Activated CD8-positive, alpha-beta memory T cell treated with anti-CD3 and anti-CD28 coated beads, Interleukin-2, amount 10 ng/mL, durations not matched to agents 7 days and 5 days (primary cell): ENCODE results near the gene EPB41L3. TPM values are rescaled to one million over a fixed set of nuclear protein-coding genes. Genes with fewer than 3 reads are reported as not detected.

Source experiments
- ATAC-seq: fragments of 150-1000 bp; cut with Tn5 transposase; one replicate; pipeline ENCODE4 v1.10.0; 2021; ENCODE audit warnings: moderate library complexity
- CTCF ChIA-PET: fragments of 350-600 bp; sonication (Branson Sonifier 250); formaldehyde crosslinking; loops from one replicate; lab custom pipeline; 2021; ENCODE audit warnings: antibody characterized with exemption; lab: Charles Lee
- DNase-seq: peaks from one replicate; pipeline ENCODE4 v3.0.0-alpha.2; 2020
- H3K27ac Mint-ChIP-seq: one replicate; pipeline ENCODE4 v1.8.0; 2021; ENCODE audit warnings: mild to moderate bottlenecking, mixed read lengths
- H3K27me3 Mint-ChIP-seq: one replicate; pipeline ENCODE4 v1.8.0; 2021; ENCODE audit warnings: mixed read lengths
- H3K36me3 Mint-ChIP-seq: one replicate; pipeline ENCODE4 v1.8.0; 2021; ENCODE audit warnings: mild to moderate bottlenecking, mixed read lengths
- H3K4me1 Mint-ChIP-seq: one replicate; pipeline ENCODE4 v1.8.0; 2021; ENCODE audit warnings: mixed read lengths
- H3K4me3 Mint-ChIP-seq: one replicate; pipeline ENCODE4 v1.8.0; 2021; ENCODE audit warnings: mild to moderate bottlenecking, moderate library complexity, mixed read lengths
- H3K9me3 Mint-ChIP-seq: one replicate; pipeline ENCODE4 v1.8.0; 2022; ENCODE audit warnings: low read depth, mixed read lengths
- total RNA-seq, 2 experiments: library from RNA; stranded (reverse); gene quantifications; one replicate each; pipeline ENCODE4 v1.2.3, GENCODE V29; 2021

EPB41L3 gene
- total RNA-seq, 2 experiments from 2014 or later = 0.45 TPM; not detected in 1

DNA sequence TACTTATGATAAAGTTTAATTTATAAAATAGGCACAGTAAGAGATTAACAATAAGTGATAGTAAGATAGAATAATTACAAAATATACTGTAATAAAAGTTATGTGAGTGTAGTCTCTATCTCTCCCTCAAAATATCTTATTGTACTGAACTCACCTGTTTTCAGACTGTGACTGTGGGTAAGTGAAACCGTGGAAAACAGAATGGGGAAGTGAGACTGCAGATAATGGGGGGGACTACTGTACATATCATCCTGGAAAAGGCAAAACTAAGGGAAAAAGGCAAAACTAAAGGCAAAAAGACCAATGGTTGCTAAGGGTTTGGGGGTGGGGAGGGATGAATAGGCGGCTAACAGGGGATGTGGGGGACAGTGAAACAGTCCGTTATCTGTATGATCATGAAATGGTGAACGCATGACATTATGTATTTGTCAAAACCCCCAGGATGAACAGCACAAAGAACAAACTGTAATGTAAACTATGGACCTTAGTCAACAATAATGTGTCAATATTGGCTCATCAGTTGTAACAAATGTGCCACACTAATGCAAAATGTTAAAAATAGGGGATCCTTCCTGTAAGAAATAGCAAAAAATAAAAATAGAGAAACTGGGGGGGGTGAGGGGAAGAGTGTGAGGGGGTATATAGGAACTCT lies 93.8 kb downstream of the EPB41L3 start:
- H3K27me3 Mint-ChIP-seq = peaks cover 2% of the 10 kb centered on the region
- no peak overlapping the region for H3K27ac Mint-ChIP-seq
- ATAC-seq = no peak
- CTCF ChIA-PET = no interaction called here
- no peak for DNase-seq
- no peaks in the 10 kb centered on the region for H3K9me3 Mint-ChIP-seq
- no peaks in the 10 kb centered on the region for H3K4me1 Mint-ChIP-seq
- no peak overlapping the region for H3K4me3 Mint-ChIP-seq
- H3K36me3 Mint-ChIP-seq = no peaks in the 10 kb centered on the region

DNA sequence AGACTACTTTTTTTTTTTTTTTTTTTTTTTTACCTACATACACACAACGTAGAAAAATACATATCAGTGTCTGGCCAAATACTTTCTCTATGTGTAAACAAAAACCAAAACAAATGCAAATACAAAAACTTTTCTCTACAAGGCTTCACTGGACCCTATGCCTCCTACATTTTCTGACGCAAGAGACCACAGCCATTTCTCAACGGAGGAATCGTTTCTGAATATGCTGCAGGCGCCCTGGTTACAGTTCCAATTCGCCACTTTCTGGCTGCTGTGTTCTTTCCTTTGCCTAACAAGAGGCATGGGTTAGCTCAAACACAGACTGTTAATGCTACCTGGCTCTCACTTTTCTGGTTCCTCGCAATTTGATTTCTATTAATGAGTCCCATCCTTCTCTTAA lies 96.4 kb downstream of the EPB41L3 start:
- CTCF ChIA-PET = no interaction called here
- Mint-ChIP-seq H3K36me3 (no peaks in the 10 kb centered on the region), H3K4me3 (no peak overlapping the region), H3K27ac (no peak overlapping the region), H3K27me3 (peaks cover 4% of the 10 kb centered on the region), H3K9me3 (no peaks in the 10 kb centered on the region), H3K4me1 (no peaks in the 10 kb centered on the region)
- no peak for ATAC-seq
- no peak for DNase-seq

DNA sequence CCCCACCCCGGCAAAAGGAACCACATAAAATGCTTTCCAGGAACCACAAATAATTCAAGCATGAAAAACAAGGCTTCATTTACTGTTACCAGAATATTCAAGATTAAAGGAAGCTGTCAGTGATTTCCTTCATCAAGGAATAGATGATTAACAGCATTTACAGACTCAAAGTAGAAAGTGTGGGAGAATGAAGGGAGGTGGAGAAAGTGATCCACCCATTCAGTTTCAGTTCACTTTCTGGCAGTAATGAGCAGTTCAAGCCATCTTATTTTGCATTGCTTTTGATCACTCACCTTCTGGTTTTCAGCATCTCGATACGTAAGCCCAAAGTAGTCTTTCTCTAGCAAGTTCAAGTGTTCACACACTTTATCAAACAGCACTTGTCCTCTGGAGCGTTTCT lies 99.0 kb downstream of the EPB41L3 start:
- ATAC-seq (no peak), DNase-seq (no peak)
- no peak overlapping the region for H3K4me3 Mint-ChIP-seq
- no peaks in the 10 kb centered on the region for H3K4me1 Mint-ChIP-seq
- no peak overlapping the region for H3K27ac Mint-ChIP-seq
- H3K36me3 Mint-ChIP-seq = no peaks in the 10 kb centered on the region
- CTCF ChIA-PET = no interaction called here
- H3K9me3 Mint-ChIP-seq = no peaks in the 10 kb centered on the region
- peaks cover 4% of the 10 kb centered on the region for H3K27me3 Mint-ChIP-seq

GRCh38 chr18:5444269-5444668 lies 99.5 kb downstream of the EPB41L3 start:
- H3K4me1 Mint-ChIP-seq = no peaks in the 10 kb centered on the region
- no peak overlapping the region for H3K27ac Mint-ChIP-seq
- H3K9me3 Mint-ChIP-seq = no peaks in the 10 kb centered on the region
- H3K4me3 Mint-ChIP-seq = no peak overlapping the region
- DNase-seq (no peak), ATAC-seq (no peak)
- CTCF ChIA-PET = no interaction called here
- H3K36me3 Mint-ChIP-seq = no peaks in the 10 kb centered on the region
- H3K27me3 Mint-ChIP-seq = peaks cover 4% of the 10 kb centered on the region

GRCh38 chr18:5439986-5440696 lies 103.7 kb downstream of the EPB41L3 start:
- peaks cover 4% of the 10 kb centered on the region for H3K27me3 Mint-ChIP-seq
- no peak for DNase-seq
- no peak for ATAC-seq
- CTCF ChIA-PET = no interaction called here
- no peaks in the 10 kb centered on the region for H3K4me1 Mint-ChIP-seq
- no peaks in the 10 kb centered on the region for H3K9me3 Mint-ChIP-seq
- no peak overlapping the region for H3K4me3 Mint-ChIP-seq
- no peak overlapping the region for H3K27ac Mint-ChIP-seq
- no peaks in the 10 kb centered on the region for H3K36me3 Mint-ChIP-seq

GRCh38 chr18:5434425-5434824 lies 109.4 kb downstream of the EPB41L3 start:
- H3K4me3 Mint-ChIP-seq = no peak overlapping the region
- H3K27ac Mint-ChIP-seq = no peak overlapping the region
- no peak for DNase-seq
- H3K27me3 Mint-ChIP-seq = no peaks in the 10 kb centered on the region
- CTCF ChIA-PET = no interaction called here
- H3K36me3 Mint-ChIP-seq = no peaks in the 10 kb centered on the region
- H3K4me1 Mint-ChIP-seq = no peaks in the 10 kb centered on the region
- H3K9me3 Mint-ChIP-seq = no peaks in the 10 kb centered on the region
- no peak for ATAC-seq

DNA sequence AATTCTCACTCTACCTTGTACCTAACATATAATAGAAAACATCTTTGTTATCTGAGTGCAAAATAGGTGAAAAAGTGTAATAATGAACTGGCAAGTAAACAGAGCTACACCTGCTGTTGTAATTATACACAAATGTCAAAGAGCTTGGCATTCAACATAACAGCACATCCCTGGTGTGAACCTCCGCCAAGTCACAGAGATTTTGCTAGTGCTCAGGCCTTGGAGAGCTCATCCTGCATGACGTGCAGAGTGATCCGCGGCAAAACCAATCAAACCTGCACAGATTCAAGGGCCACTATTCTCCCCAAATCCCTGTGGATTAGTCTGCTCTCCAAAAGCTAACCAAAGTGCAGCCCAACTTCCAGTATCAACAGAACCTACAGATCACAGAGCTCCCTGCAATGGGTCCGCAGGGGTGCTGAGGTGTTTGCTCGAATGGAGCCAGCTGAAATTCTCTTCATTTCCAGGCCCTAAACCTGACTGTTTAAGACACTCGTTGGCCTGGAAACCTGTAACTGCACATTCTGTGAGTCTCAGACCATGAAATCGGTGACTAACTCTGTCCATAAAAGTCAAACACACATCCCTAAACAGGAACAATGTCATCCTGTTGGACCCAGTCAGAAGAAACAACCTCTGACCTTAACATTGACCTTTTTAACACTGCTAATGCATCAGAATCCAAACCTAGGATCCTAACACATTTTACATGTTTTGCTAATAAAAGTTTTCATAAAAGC lies 111.8 kb downstream of the EPB41L3 start:
- no peaks in the 10 kb centered on the region for H3K27me3 Mint-ChIP-seq
- ATAC-seq = no peak
- CTCF ChIA-PET = no interaction called here
- H3K4me3 Mint-ChIP-seq = no peak overlapping the region
- no peak overlapping the region for H3K27ac Mint-ChIP-seq
- DNase-seq = no peak
- H3K36me3 Mint-ChIP-seq = no peaks in the 10 kb centered on the region
- H3K4me1 Mint-ChIP-seq = no peaks in the 10 kb centered on the region
- no peaks in the 10 kb centered on the region for H3K9me3 Mint-ChIP-seq

DNA sequence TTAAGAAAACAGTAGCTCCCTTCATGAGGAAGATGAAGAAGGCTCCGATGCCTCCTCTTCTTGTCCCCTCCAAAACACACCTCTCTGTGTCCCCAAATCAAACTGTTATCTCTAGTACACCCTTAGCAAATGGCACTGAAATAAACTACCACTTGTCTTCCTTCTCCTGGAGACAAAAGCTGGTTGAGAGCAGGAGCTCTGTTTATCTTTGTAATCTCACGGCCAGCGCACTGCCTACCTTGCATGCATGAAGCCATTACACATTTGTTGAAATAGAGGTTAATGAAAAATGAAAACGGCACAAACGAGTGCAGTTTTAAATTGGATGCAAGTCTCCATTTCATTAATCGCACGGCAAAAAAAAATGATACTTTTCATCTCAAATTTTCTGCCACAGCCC lies 113.7 kb downstream of the EPB41L3 start:
- DNase-seq (no peak), ATAC-seq (no peak)
- no peak overlapping the region for H3K27ac Mint-ChIP-seq
- no peaks in the 10 kb centered on the region for H3K4me1 Mint-ChIP-seq
- H3K4me3 Mint-ChIP-seq = no peak overlapping the region
- CTCF ChIA-PET = no interaction called here
- H3K27me3 Mint-ChIP-seq = peaks cover 7% of the 10 kb centered on the region
- no peaks in the 10 kb centered on the region for H3K36me3 Mint-ChIP-seq
- no peaks in the 10 kb centered on the region for H3K9me3 Mint-ChIP-seq

DNA sequence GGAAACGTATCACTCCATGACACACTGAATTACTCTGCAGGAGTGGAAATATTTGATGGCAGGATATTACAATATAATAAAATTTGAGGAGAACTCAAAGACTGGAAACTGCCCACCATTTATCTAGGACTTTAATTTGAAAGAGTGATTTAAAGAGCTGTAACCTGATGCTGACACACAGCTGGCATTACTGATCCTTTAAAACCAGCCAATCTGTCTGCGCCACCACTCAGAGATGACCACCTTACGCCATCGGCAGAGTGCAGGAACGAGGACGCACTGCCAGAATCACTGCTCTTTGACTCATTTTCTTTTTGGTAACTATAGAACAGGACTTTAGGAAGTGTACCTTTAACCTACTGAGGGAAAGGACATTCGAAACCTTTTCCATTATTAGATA lies 114.1 kb downstream of the EPB41L3 start:
- CTCF ChIA-PET = no interaction called here
- Mint-ChIP-seq H3K27me3 (peaks cover 7% of the 10 kb centered on the region), H3K4me1 (no peaks in the 10 kb centered on the region), H3K36me3 (no peaks in the 10 kb centered on the region), H3K9me3 (no peaks in the 10 kb centered on the region), H3K27ac (no peak overlapping the region), H3K4me3 (no peak overlapping the region)
- no peak for DNase-seq
- ATAC-seq = no peak

- Mint-ChIP-seq H3K36me3 (no peaks in the 10 kb centered on the region), H3K4me1 (no peaks in the 10 kb centered on the region), H3K27ac (no peak overlapping the region), H3K27me3 (peaks cover 15% of the 10 kb centered on the region), H3K4me3 (no peak overlapping the region), H3K9me3 (no peaks in the 10 kb centered on the region)
- DNase-seq = no peak
- ATAC-seq = no peak
- CTCF ChIA-PET = interaction anchor here (1.2 kb wide), 1 partner anchor 188 kb away, joined by 3 read pairs; no protein-coding TSS in a partner anchor
Measured at GRCh38 chr18:5425721-5426120, 118.1 kb downstream of the EPB41L3 start.

GRCh38 chr18:5424903-5425664 lies 118.7 kb downstream of the EPB41L3 start:
- H3K9me3 Mint-ChIP-seq = no peaks in the 10 kb centered on the region
- H3K4me1 Mint-ChIP-seq = no peaks in the 10 kb centered on the region
- no peak overlapping the region for H3K27ac Mint-ChIP-seq
- H3K27me3 Mint-ChIP-seq = peaks cover 15% of the 10 kb centered on the region
- CTCF ChIA-PET = no interaction called here
- DNase-seq (no peak), ATAC-seq (no peak)
- no peak overlapping the region for H3K4me3 Mint-ChIP-seq
- no peaks in the 10 kb centered on the region for H3K36me3 Mint-ChIP-seq

DNA sequence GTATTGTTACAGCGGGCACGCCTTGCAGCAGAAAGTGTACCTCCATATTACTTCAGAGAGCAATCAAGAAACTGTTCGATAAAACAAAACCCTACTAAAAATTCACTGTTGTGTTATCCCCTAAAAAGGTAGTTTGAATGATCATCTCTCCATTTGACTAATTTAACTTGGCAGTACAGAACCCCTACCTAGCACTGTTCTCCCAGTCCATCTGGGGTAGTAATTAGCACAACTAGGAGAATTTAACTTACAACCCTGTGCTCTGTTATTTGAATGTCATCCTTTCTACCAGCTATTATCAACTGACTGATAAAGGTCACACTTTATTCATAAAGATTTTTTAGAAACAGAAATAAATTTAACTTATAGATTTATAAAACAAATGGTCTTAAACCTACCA lies 121.2 kb downstream of the EPB41L3 start:
- Mint-ChIP-seq H3K36me3 (no peaks in the 10 kb centered on the region), H3K27me3 (peaks cover 23% of the 10 kb centered on the region), H3K4me3 (no peak overlapping the region), H3K4me1 (no peaks in the 10 kb centered on the region), H3K9me3 (no peaks in the 10 kb centered on the region), H3K27ac (no peak overlapping the region)
- CTCF ChIA-PET = no interaction called here
- DNase-seq (no peak), ATAC-seq (no peak)

GRCh38 chr18:5421981-5422380 lies 121.8 kb downstream of the EPB41L3 start:
- ATAC-seq = no peak
- Mint-ChIP-seq H3K36me3 (no peaks in the 10 kb centered on the region), H3K27me3 (peaks cover 23% of the 10 kb centered on the region), H3K4me1 (no peaks in the 10 kb centered on the region), H3K4me3 (no peak overlapping the region), H3K9me3 (no peaks in the 10 kb centered on the region), H3K27ac (no peak overlapping the region)
- CTCF ChIA-PET = no interaction called here
- DNase-seq = no peak
